Heart left ventricle (tissue), 13 donors: ENCODE results near the gene CCDC32.

Experiments used
- CTCF ChIP-seq, 12 donors: fragments of 200-600 bp; sonication (generic) in 4 of 12; IDR thresholded peaks; one replicate each; pipeline versions ENCODE4 v1.5.0 to v1.8.0; 2018 to 2022; ENCODE audit warnings: antibody characterized with exemption in 12 of 12, mild to moderate bottlenecking in 5 of 12
- POLR2A ChIP-seq, 2 donors: fragments of 450-650 bp; IDR thresholded peaks; one replicate each; pipeline ENCODE4 v1.6.1; 2017; ENCODE audit warnings: antibody characterized with exemption in 2 of 2, mild to moderate bottlenecking in 2 of 2, moderate library complexity in 2 of 2
- donor health status: ischemic (EF 13 %, LVEDD 7.1; RV severe dilation, severe dysfunction).
- donor health status: DM: no; HTN: yes; CAD: no.
- donor health status: DM: no; HTN: no; CAD: no.
- donor health status: ischemic (EF 25% LVEDD 6.9; RV normal size, moderate dysfunction).
- donor health status: ischemic (EF 25% LVEDD 5.7; RV mildly dilated, moderate dysfunction).
- donor health status: ischemic (EF 35%, LVEDD 5.7; RV mildly dilated, moderate dysfunction).
- donor health status: nonischemic (EF 11% LVEDD 7.7; RV severe dilation, severe dysfunction).
- donor health status: DM: yes; HTN: yes; CAD: no.
- donor health status: PGD.
- donor health status: ischemic (EF 29% LVEDD 5.4; RV normal size, mild dysfunction).
- donor health status: nonischemic (EF 23%, LVEDD 6.1; RV moderate dilation, normal function).

GRCh38 chr15:40597024-40597423, 32.2 kb upstream of the CCDC32 start:
- TF ChIP-seq POLR2A (IDR thresholded peaks at IDR 0.05) (no peak), CTCF (IDR thresholded peaks at IDR 0.05) (no peak)
